PC-3 (cell line): ENCODE measurements around the gene DUSP8. TPM values are rescaled to one million over a fixed set of nuclear protein-coding genes. Genes with fewer than 3 reads are reported as not detected.

Experiments used
- ATAC-seq: fragments of 200-7000 bp; cut with Tn5 transposase; 2 replicates; pipeline ENCODE4 v1.9.1; 2020; ENCODE audit warnings: mild to moderate bottlenecking, moderate library complexity
- BruUV-seq: library from RNA; stranded (reverse); fragments of 400-500 nt; replicated peaks from 2 replicates; lab custom pipeline; 2021; lab: Mats Ljungman, UMichigan
- CTCF ChIA-PET: fragments of 300-600 bp; sonication (Branson Sonifier 250); formaldehyde crosslinking; loops from one replicate; lab custom pipeline; 2022; ENCODE audit warnings: antibody characterized with exemption; lab: Charles Lee
- POLR2A ChIA-PET: fragments of 300-600 bp; sonication (Branson Sonifier 250); formaldehyde crosslinking; loops from one replicate; lab custom pipeline; 2022; ENCODE audit warnings: antibody characterized with exemption; ENCODE audit not compliant: unreplicated experiment; lab: Charles Lee
- DNase-seq: peaks from one replicate; pipeline ENCODE4 v3.0.0-alpha.2; 2015
- H2AFZ ChIP-seq: fragments of 300-600 bp; sonication (generic); 2 replicates; pipeline ENCODE4 v1.6.0; 2016; ENCODE audit warnings: antibody characterized with exemption, low read length
- H3F3A ChIP-seq: fragments of 300-600 bp; sonication (generic); one replicate; pipeline ENCODE4 v1.6.0; 2017; ENCODE audit warnings: antibody characterized with exemption, low read length, control low read depth, mild to moderate bottlenecking; ENCODE audit not compliant: unreplicated experiment
- H3K27ac ChIP-seq: fragments of 300-600 bp; sonication (generic); 2 replicates; pipeline ENCODE4 v1.5.1; 2016; ENCODE audit warnings: mild to moderate bottlenecking, low read length
- H3K27me3 ChIP-seq: fragments of 300-600 bp; sonication (generic); 2 replicates; pipeline ENCODE4 v1.6.1; 2016; ENCODE audit warnings: low read length, mixed read lengths
- H3K36me3 ChIP-seq: fragments of 300-600 bp; sonication (generic); 2 replicates; pipeline ENCODE4 v1.6.1; 2016; ENCODE audit warnings: low read depth, mixed run types, low read length, mixed read lengths
- H3K4me1 ChIP-seq: fragments of 300-600 bp; sonication (generic); 2 replicates; pipeline ENCODE4 v1.5.1; 2016; ENCODE audit warnings: low read length; ENCODE audit not compliant: insufficient read depth
- H3K4me2 ChIP-seq: fragments of 300-600 bp; sonication (generic); 2 replicates; pipeline ENCODE4 v1.6.0; 2016; ENCODE audit warnings: low read length
- H3K4me3 ChIP-seq: fragments of 300-600 bp; sonication (generic); 2 replicates; pipeline ENCODE4 v1.5.1; 2016; ENCODE audit warnings: mild to moderate bottlenecking, low read length, mixed read lengths
- H3K79me2 ChIP-seq: fragments of 300-600 bp; sonication (generic); 2 replicates; pipeline ENCODE4 v1.6.1; 2017; ENCODE audit warnings: low read length, mixed read lengths
- H3K9ac ChIP-seq: fragments of 300-600 bp; sonication (generic); 2 replicates; pipeline ENCODE4 v1.6.0; 2016; ENCODE audit warnings: mild to moderate bottlenecking, low read length
- H3K9me2 ChIP-seq: fragments of 300-600 bp; sonication (generic); replicated peaks from 2 replicates; pipeline ENCODE4 v1.6.1; 2016; ENCODE audit warnings: mixed run types, low read length, mixed read lengths
- H3K9me3 ChIP-seq: fragments of 300-600 bp; sonication (generic); 2 replicates; pipeline ENCODE4 v1.6.1; 2016; ENCODE audit warnings: low read length, mixed read lengths
- H4K20me1 ChIP-seq: fragments of 300-600 bp; sonication (generic); 2 replicates; pipeline ENCODE4 v1.6.1; 2016; ENCODE audit warnings: low read length, mixed read lengths
- CTCF ChIP-seq: fragments of 300-600 bp; sonication (generic); conservative IDR thresholded peaks from 2 replicates; pipeline ENCODE4 v1.5.1; 2017; ENCODE audit warnings: antibody characterized with exemption, low read depth, mild to moderate bottlenecking, low read length
- EZH2 ChIP-seq: fragments of 300-600 bp; sonication (generic); IDR thresholded peaks from one replicate; pipeline ENCODE4 v1.6.1; 2017; ENCODE audit warnings: antibody characterized with exemption, mild to moderate bottlenecking, low read length; ENCODE audit not compliant: unreplicated experiment
- EZH2phosphoT487 ChIP-seq: fragments of 300-600 bp; sonication (generic); IDR thresholded peaks from 2 replicates; pipeline ENCODE4 v1.6.1; 2018; ENCODE audit warnings: mild to moderate bottlenecking, antibody characterized with exemption, low read length, borderline replicate concordance
- intact Hi-C: fragments of 100-400 bp; cut with micrococcal nuclease; formaldehyde crosslinking; loops from 2 replicates; pipeline ENCODE4 v1.9.0; 2023
- total RNA-seq: library from RNA; depleted of rRNA; stranded (reverse); fragments of >200 nt; gene quantifications from 2 replicates; pipeline ENCODE4 v1.2.3, GENCODE V29; 2014

The DUSP8 gene
- total RNA-seq, 1 experiment from 2014 or later, result 2.6 TPM

DNA sequence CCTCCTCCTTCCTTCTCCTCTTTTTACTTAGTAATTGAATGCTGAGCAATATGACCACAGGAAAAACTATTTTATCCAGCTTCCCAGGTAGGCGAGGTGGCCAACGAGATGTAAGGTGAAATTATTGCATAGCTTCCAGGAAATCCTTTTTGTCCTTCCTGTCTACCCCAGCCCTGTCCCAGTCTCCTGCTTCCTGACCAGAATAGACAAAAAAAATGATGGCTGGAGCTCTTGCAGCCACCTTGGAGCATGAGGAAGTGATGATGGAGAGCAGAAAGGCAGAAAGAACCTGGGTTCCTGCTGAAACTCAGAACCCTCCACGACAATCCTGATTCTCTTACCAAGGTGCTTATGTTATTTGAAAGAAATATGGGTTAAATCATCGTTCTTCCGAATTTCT lies 33.9 kb downstream of the DUSP8 start:
- TF ChIP-seq CTCF (no peak), EZH2 (no peak), EZH2phosphoT487 (no peak)
- no TSS peak for BruUV-seq
- no peak overlapping the region for H3K4me3 ChIP-seq
- intact Hi-C loops, result no loop called here
- H3K4me1 ChIP-seq, result no peaks in the 10 kb centered on the region
- H3K27ac ChIP-seq, result no peak overlapping the region
- no peaks in the 10 kb centered on the region for H3K9me3 ChIP-seq
- no peak overlapping the region for H3K9ac ChIP-seq
- no peaks in the 10 kb centered on the region for H3F3A ChIP-seq
- H4K20me1 ChIP-seq, result no peaks in the 10 kb centered on the region
- H3K36me3 ChIP-seq, result no peaks in the 10 kb centered on the region; the same call in 1 of the 2 replicates
- H3K9me2 ChIP-seq, result no peaks in the 10 kb centered on the region
- no peak overlapping the region for H2AFZ ChIP-seq
- no peak overlapping the region for H3K4me2 ChIP-seq
- ATAC-seq (no peak), DNase-seq (no peak)
- POLR2A ChIA-PET, result no interaction called here
- H3K79me2 ChIP-seq, result peaks cover 44% of the 10 kb centered on the region
- no peaks in the 10 kb centered on the region for H3K27me3 ChIP-seq
- CTCF ChIA-PET, result no interaction called here

- TF ChIP-seq EZH2, result no peak
- TF ChIP-seq EZH2phosphoT487, result no peak
- POLR2A ChIA-PET, result no interaction called here
- no peaks in the 10 kb centered on the region for H3K4me1 ChIP-seq
- H2AFZ ChIP-seq, result no peak overlapping the region
- no peak overlapping the region for H3K4me3 ChIP-seq
- no peaks in the 10 kb centered on the region; the same call in 1 of the 2 replicates for H3K36me3 ChIP-seq
- H3K4me2 ChIP-seq, result no peak overlapping the region
- no peaks in the 10 kb centered on the region for H3K9me3 ChIP-seq
- intact Hi-C loops, result no loop called here
- DNase-seq (no peak), ATAC-seq (no peak)
- H3K79me2 ChIP-seq, result peaks cover 59% of the 10 kb centered on the region
- BruUV-seq, result no TSS peak
- no peaks in the 10 kb centered on the region for H3F3A ChIP-seq
- no peaks in the 10 kb centered on the region for H3K9me2 ChIP-seq
- no peaks in the 10 kb centered on the region for H3K27me3 ChIP-seq
- H4K20me1 ChIP-seq, result no peaks in the 10 kb centered on the region
- CTCF ChIA-PET, result no interaction called here
- no peak overlapping the region for H3K27ac ChIP-seq
- H3K9ac ChIP-seq, result no peak overlapping the region
Measured at GRCh38 chr11:1536065-1536843, 35.8 kb downstream of the DUSP8 start.

GRCh38 chr11:1534682-1535081 lies 37.4 kb downstream of the DUSP8 start:
- POLR2A ChIA-PET, result no interaction called here
- Histone ChIP-seq H3K4me2 (no peak overlapping the region), H3K36me3 (no peaks in the 10 kb centered on the region; the same call in 1 of the 2 replicates), H3K4me3 (no peak overlapping the region), H3K79me2 (peaks cover 73% of the 10 kb centered on the region), H3K9ac (no peak overlapping the region), H3F3A (no peaks in the 10 kb centered on the region), H3K9me2 (no peaks in the 10 kb centered on the region), H4K20me1 (no peaks in the 10 kb centered on the region), H3K27me3 (no peaks in the 10 kb centered on the region), H3K9me3 (no peaks in the 10 kb centered on the region), H2AFZ (no peak overlapping the region), H3K27ac (no peak overlapping the region), H3K4me1 (no peaks in the 10 kb centered on the region)
- no peak for TF ChIP-seq EZH2
- no peak for DNase-seq
- no peak for ATAC-seq
- CTCF ChIA-PET, result no interaction called here
- intact Hi-C loops, result no loop called here
- BruUV-seq, result no TSS peak
